HG03064 (cell line): Measurements from ENCODE around the gene MTCL1.

Source experiments
- ATAC-seq: cut with Tn5 transposase; IDR thresholded peaks from one replicate; pipeline ENCODE4 v1.9.1; 2021; ENCODE audit warnings: low read depth; ENCODE audit not compliant: unreplicated experiment

MTCL1 gene

DNA sequence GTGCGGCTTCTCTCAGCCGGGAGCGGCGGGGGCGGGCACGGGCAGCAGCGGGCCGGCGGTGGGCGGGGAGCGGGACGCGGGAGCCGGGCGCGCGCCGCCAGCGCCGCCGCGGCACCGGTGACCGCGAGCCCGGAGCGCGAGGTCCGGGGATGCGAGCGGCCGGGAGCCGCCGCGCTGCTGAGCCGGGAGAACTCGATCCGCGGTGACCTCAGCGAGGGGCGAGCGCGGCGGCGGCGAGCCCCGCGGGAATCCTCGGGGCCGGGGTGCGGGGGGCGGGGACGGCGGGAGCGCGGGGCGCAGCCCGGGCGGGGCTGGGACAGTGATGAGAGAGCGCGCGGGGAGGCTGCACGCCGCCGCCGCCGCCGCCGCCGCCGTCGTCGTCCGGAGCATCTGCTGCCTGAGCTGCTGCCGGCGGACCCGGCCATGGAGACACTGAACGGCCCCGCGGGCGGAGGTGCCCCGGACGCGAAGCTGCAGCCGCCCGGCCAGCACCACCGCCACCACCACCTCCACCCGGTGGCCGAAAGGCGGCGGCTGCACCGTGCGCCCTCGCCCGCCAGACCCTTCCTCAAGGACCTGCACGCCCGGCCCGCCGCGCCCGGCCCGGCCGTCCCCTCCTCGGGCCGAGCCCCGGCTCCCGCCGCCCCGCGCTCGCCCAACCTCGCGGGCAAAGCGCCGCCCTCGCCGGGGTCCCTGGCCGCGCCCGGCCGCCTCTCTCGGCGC is at the start of gene MTCL1:
MTCL1 (plus strand) TSS at position 319 of the 723 bp plus-strand sequence; CDS start at position 424, 105 bp downstream.
- peak; percentile 29 for ATAC-seq

GRCh38 chr18:8656232-8656631 is 49.1 kb upstream of the MTCL1 start:
- no peak for ATAC-seq

- ATAC-seq: no peak
These were observed 48.1 kb upstream of the MTCL1 start for GRCh38 chr18:8657050-8657820.

- no peak for ATAC-seq
These were observed 47.4 kb upstream of the MTCL1 start for GRCh38 chr18:8657873-8658470.

- no peak for ATAC-seq
These were observed 46.4 kb upstream of the MTCL1 start for GRCh38 chr18:8658858-8659485.

GRCh38 chr18:8659609-8660242 is 45.6 kb upstream of the MTCL1 start:
- no peak for ATAC-seq

- ATAC-seq: no peak
These were observed 45.0 kb upstream of the MTCL1 start for GRCh38 chr18:8660316-8660715.

DNA sequence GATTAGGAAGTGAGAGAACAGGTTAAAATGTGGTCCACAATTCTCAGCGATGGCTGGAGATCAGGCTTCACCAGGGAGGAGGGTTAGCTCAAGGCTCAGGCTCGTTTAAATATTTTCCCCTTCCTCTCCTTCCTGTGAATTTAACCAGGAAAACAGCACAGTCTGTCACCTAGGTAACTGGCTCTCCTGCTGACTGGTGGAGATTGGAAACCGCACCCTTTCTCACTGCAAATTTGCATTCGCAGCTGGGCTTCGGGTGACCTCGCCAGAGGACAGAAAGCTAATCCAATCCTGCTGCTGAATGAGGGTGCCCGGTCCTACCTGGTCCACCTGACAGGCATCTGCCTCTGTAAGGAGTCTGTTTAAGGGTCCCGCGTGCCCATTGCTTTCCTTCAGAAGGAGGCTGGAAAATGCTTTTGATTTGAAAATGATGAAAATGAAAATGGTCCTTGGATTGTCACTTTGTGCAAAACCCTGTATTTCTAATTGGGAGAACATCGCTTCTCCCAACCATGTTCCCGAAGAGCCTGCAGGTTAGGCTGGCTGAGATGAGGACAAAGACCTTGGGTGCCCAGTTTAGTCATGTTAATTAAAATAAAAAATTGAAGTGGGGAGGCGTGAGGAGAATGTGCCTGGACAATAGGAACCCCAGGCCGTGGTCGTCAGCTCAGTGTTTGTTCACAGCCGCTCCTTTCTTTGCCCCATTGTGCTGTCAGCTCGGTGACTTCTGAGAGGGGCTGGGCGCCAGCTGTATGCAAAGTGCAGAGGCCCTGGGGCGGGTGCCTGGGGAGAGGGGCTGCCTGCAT is 43.4 kb upstream of the MTCL1 start:
- no peak for ATAC-seq

DNA sequence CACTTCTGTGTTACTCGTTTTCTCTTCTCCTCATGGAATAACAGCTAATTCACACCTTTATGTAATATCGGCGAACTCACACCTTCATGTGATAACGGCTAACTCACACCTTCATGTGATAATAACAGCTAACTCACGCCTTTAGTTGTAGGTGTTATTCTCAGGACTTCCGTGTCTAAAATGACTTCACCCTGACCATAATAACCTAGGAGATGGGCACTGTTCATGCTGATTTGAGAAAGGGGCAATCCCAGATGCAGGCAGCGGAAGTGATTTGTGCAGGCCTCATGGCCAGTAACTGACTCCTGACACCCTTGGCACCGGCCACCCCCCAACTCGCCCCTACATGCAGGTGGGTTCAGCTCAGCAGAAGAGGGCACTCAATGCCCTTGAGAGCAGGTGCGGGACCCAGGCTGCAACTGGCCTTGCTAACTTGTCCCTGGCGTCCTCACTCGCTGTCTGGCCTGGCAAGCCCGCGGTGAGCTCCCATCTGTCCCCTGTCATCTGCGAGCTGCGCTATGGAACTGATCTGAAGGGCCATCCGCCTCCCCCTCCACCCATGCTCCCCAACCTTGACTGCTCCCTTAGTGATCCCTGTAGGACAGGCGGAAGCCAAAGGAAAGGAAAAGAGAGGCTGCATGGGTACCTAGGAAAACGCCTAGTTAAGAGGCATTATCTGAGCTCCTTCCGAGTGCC is 42.6 kb upstream of the MTCL1 start:
- ATAC-seq: no peak

- no peak for ATAC-seq
These were observed 37.5 kb upstream of the MTCL1 start for GRCh38 chr18:8667846-8668245.

GRCh38 chr18:8668381-8668780 is 37.0 kb upstream of the MTCL1 start:
- no peak for ATAC-seq

DNA sequence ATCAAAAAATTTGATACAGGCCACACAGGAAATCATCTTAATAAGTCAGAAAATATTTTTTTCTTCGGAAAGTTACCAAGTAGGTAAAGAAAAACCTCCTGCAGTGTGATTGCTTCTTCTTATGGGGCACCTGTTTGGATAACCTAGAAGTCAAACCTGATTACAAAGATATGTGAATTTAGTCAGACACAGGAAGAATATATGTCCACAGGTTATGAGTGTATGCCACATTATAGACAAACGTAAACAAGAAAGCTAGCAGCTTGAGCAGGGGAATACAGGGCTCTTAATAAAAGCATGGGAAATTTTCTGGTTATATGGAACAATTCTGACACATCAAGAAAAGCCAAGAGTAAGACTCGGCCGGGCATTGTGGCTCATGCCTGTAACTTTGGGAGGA is 35.8 kb upstream of the MTCL1 start:
- ATAC-seq: no peak

DNA sequence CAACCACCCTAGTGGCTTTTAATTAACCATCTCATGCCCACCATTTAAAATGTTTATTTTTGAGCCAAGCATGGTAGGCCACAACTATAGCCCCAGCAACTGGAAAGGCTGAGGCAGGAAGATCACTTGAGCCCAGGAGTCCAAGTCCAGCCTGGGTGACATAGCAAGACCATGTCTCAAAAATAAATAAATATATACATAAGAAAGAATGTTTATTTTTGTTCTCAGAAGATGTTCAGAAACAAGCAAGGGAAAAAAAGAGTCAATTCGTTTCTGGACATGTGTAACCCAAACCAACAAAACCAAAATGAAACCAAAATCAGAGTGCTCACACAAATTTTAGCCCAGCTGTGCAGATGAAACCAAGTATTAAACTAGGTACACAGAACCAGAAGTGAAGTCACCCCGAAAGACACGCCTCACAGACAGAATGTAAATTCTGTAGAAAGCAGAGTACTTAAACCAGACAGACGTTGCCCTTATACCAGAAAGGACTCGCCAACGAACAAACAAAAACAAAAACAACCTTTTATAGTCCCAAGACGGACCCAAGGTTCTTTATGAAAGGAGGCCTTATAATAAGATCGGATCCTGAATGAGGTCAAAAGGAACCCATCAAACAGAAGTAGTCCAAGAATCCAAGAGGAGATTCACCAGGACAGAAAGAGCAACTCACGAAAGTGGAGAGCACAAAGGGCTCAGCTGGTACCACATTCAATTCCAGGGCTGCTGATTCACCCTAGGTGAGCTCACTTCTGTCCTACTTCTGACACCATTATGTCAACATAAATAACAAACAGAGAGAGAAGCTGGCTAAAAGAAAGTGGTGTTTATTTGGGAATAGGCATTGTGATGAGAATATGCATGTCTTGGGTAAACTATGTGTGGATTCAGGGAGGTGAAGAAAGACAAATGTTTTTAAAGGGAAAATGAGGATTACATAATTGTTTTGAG is 31.8 kb upstream of the MTCL1 start:
- ATAC-seq: peak; percentile 84

GRCh38 chr18:8675057-8675456 is 30.3 kb upstream of the MTCL1 start:
- ATAC-seq: no peak

GRCh38 chr18:8681196-8681595 is 24.2 kb upstream of the MTCL1 start:
- ATAC-seq: no peak

DNA sequence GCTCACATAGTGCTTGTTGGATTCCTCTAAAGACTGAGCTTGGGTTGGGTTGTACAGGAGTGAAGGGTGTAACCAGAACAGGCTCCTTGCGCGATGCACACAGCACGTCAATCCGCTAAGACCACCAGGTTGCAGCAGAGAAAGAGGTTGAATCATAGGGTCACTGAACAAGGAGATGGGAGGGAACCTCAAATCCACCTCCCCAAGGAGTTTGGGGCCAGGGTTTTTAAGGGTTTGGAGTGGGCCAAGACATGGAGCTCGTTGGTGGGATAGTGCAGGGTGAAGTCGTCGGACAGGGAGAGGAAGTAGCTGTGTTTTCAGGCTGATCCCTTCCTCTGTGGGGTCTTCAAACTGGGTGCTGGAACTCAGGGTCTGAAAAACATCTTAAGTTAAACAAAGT is 20.8 kb upstream of the MTCL1 start:
- ATAC-seq: no peak

GRCh38 chr18:8685141-8685913 is 20.0 kb upstream of the MTCL1 start:
- no peak for ATAC-seq

- ATAC-seq: no peak
These were observed 19.5 kb upstream of the MTCL1 start for GRCh38 chr18:8685914-8686216.
